Measurements from ENCODE around the gene TOM1L2. TPM values are rescaled to one million over a fixed set of nuclear protein-coding genes. Genes with fewer than 3 reads are reported as not detected.

TOM1L2 gene
- total and polyA plus RNA-seq, 2 of the 4 experiments (the other 2 are of a cell fraction): 34.4 to 51.7 TPM

DNA sequence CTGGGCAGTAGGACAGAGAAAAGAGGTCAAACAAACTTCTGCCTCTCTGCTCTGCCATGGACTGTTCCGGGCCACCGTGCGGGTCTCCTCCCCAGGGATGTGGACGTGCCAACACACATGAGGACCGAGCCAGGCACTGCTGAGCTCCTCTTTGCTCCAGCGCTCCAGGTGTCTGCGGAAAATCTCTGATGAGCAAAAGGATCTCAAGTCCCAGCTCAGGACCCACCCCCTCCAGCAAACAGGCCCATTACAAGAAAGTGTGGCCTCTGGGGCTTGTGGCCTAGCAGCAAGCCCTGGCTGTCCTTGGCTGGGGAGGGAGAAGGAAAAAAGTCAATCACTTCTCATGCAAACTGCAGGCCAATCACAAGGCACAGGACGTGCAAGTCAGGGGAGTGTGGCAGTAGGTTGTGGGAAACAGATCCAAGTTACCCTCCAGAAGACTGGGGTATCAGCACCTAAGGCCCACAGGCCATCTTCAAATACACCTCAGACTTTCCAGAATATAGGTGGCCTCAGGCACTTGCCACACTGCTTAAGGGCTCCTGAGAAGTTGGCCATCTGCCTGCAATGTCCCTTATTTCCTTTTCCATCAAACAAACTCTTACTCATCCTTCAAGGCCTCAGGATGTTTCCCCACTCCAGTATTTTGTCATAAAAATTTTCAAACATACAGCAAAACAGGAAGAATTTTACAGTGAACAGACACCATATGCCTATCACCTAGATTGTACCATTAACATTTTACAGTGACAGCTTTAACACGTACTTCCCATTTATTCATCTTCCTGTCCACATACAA, 99.5 kb downstream of the TOM1L2 start:
- Histone ChIP-seq H3K4me1 (ENCODE audit: control insufficient read depth, insufficient read depth, low read length) (peaks cover 19% of the 10 kb centered on the region), H3K36me3 (ENCODE audit: control insufficient read depth, insufficient read depth, low read length) (peaks cover 15% of the 10 kb centered on the region), H4K5ac (ENCODE audit: low read depth, low read length) (no peak overlapping the region), H2BK20ac (ENCODE audit: low read depth, low read length) (no peak overlapping the region), H3K79me1 (ENCODE audit: low read depth in 1 of 2, low read length in 2 of 2) (peaks cover 0 to 13% of the 10 kb centered on the region in 2 experiments; a peak in 3 of 4 replicates), H2BK15ac (ENCODE audit: low read depth, low read length) (no peak overlapping the region), H3K9me1 (ENCODE audit: insufficient read depth, low read length) (peaks cover 14% of the 10 kb centered on the region), H3K9me3 (ENCODE audit: control insufficient read depth, insufficient read depth, low read length) (no peaks in the 10 kb centered on the region), H3K4me2 (ENCODE audit: low read depth, low read length) (no peak overlapping the region), H2AFZ (replicated peaks; ENCODE audit: low read length, poor library complexity) (no peak overlapping the region), H3K4ac (ENCODE audit: low read depth, low read length) (no peak overlapping the region), H3K27me3 (ENCODE audit: control insufficient read depth, insufficient read depth, low read length) (no peaks in the 10 kb centered on the region), H3K14ac (replicated peaks; ENCODE audit: low read depth, low read length) (no peak overlapping the region), H4K91ac (ENCODE audit: insufficient read depth, low read depth, low read length) (no peak overlapping the region), H2BK5ac (ENCODE audit: low read depth, low read length, poor library complexity, severe bottlenecking) (no peak overlapping the region), H2BK120ac (ENCODE audit: low read depth, low read length) (no peak overlapping the region), H4K20me1 (ENCODE audit: insufficient read depth, low read length) (peaks cover 10% of the 10 kb centered on the region), H3K23ac (ENCODE audit: low read depth, low read length) (no peak overlapping the region), H3K18ac (ENCODE audit: low read depth, low read length) (no peak overlapping the region), H3K56ac (ENCODE audit: extremely low read depth, insufficient read depth, low read length) (no peak overlapping the region), H4K8ac (ENCODE audit: low read depth in 2 of 2, low read length in 2 of 2) (no peak overlapping the region), H3K27ac (ENCODE audit: insufficient read depth, low read length) (no peak overlapping the region), H2AK5ac (ENCODE audit: low read depth, low read length) (peak overlapping the region; percentile 24; the same call in 1 of the 2 replicates), H2AK9ac (replicated peaks; ENCODE audit: low read depth, low read length, poor library complexity) (no peak overlapping the region), H3K9ac (ENCODE audit: low read depth, low read length) (no peak overlapping the region), H3K4me3 (ENCODE audit: insufficient read depth, low read depth, low read length) (no peak overlapping the region)
- ATAC-seq (ENCODE audit: low read depth) (no peak), DNase-seq (peak; percentile 32)
- in situ Hi-C loops (cut with MboI; ENCODE audit: low sequenced_read_pairs): no loop called here
- dilution Hi-C loops (cut with HindIII; ENCODE audit: low sequenced_read_pairs, unreplicated experiment): no loop called here
- WGBS, 2 experiments (ENCODE audit: extremely low coverage in 2 of 2, insufficient read length in 1 of 2): 92% methylated on average over 2 of the region's 9 CpGs; no CpG with 5 or more reads in 1 of the 2 experiments
- CTCF ChIA-PET: no interaction called here
- intact Hi-C loops (cut with micrococcal nuclease): no loop called here
- POLR2A ChIA-PET (ENCODE audit: unreplicated experiment): no interaction called here
- BruUV-seq (replicated peaks): no TSS peak
- TF ChIP-seq MAZ (IDR thresholded peaks at IDR 0.05; ENCODE audit: borderline replicate concordance, low read depth, low read length) (no peak), FOS (IDR thresholded peaks at IDR 0.05; ENCODE audit: low read depth, low read length) (no peak), SMC3 (IDR thresholded peaks at IDR 0.05; ENCODE audit: low read depth, low read length) (no peak), CEBPB (IDR thresholded peaks at IDR 0.05; ENCODE audit: low read depth, low read length) (no peak), RFX5 (IDR thresholded peaks at IDR 0.05; ENCODE audit: low read depth, low read length) (no peak), POLR2A (IDR thresholded peaks at IDR 0.05; ENCODE audit: low read depth, low read length) (no peak), BHLHE40 (IDR thresholded peaks at IDR 0.05; ENCODE audit: low read depth, low read length) (no peak), NFE2L2 (IDR thresholded peaks at IDR 0.05; ENCODE audit: low read depth, low read length) (no peak)
- TF ChIP-seq, protein P1, sequence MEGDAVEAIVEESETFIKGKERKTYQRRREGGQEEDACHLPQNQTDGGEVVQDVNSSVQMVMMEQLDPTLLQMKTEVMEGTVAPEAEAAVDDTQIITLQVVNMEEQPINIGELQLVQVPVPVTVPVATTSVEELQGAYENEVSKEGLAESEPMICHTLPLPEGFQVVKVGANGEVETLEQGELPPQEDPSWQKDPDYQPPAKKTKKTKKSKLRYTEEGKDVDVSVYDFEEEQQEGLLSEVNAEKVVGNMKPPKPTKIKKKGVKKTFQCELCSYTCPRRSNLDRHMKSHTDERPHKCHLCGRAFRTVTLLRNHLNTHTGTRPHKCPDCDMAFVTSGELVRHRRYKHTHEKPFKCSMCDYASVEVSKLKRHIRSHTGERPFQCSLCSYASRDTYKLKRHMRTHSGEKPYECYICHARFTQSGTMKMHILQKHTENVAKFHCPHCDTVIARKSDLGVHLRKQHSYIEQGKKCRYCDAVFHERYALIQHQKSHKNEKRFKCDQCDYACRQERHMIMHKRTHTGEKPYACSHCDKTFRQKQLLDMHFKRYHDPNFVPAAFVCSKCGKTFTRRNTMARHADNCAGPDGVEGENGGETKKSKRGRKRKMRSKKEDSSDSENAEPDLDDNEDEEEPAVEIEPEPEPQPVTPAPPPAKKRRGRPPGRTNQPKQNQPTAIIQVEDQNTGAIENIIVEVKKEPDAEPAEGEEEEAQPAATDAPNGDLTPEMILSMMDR (conservative IDR thresholded peaks at IDR 0.05; ENCODE audit: low read depth, low read length): no peak

All from IMR-90 (cell line).